K562 (cell line): ENCODE data around the gene MRPS15. TPM values are rescaled to one million over a fixed set of nuclear protein-coding genes. Genes with fewer than 3 reads are reported as not detected.

ENCODE experiments used
- ELF1 ChIP-seq: fragments of 200-800 bp; sonication (Bioruptor generic); IDR thresholded peaks from 2 replicates; pipeline ENCODE4 v1.6.1; 2016; ENCODE audit warnings: missing genetic modification characterization, missing compliant biosample characterization
- HOXB6 ChIP-seq: fragments of 250-450 bp; sonication (Bioruptor Pico); IDR thresholded peaks from 2 replicates; pipeline ENCODE4 v1.5.1; 2022; ENCODE audit warnings: mild to moderate bottlenecking, borderline replicate concordance
- KHSRP ChIP-seq: fragments of 450-650 bp; IDR thresholded peaks from 2 replicates; pipeline ENCODE4 v1.6.1; 2017
- NONO ChIP-seq, 2 experiments: fragments of 200-400 bp in 1 of 2; fragments of 450-650 bp in 1 of 2; formaldehyde crosslinking in 1 of 2; IDR thresholded peaks; 2 replicates each; pipeline ENCODE4 v1.6.1; 2017; ENCODE audit warnings: low read depth in 2 of 2, mild to moderate bottlenecking in 2 of 2, moderate library complexity in 2 of 2, low read length in 1 of 2
- NRF1 ChIP-seq, 2 experiments: fragments of 450-650 bp; IDR thresholded peaks in 1 of 2; conservative IDR thresholded peaks in 1 of 2; 2 replicates each; pipeline ENCODE4 v1.6.1; 2014; ENCODE audit warnings: mild to moderate bottlenecking in 2 of 2
- PCBP2 ChIP-seq: fragments of 200-400 bp; formaldehyde crosslinking; IDR thresholded peaks from 2 replicates; pipeline ENCODE4 v1.6.1; 2018; ENCODE audit warnings: low read length, low read depth, mild to moderate bottlenecking, moderate library complexity; ENCODE audit not compliant: poor library complexity, severe bottlenecking
- RBBP5 ChIP-seq: fragments of 200-600 bp; sonication (generic); IDR thresholded peaks from 2 replicates; pipeline ENCODE4 v1.6.1; 2012; ENCODE audit warnings: borderline replicate concordance, mild to moderate bottlenecking, low read length, control low read depth, inconsistent platforms; ENCODE audit not compliant: insufficient read depth, poor library complexity, severe bottlenecking
- RBM15 ChIP-seq: fragments of 200-400 bp; formaldehyde crosslinking; IDR thresholded peaks from 2 replicates; pipeline ENCODE4 v1.6.1; 2018; ENCODE audit warnings: mild to moderate bottlenecking, low read length, moderate library complexity; ENCODE audit not compliant: insufficient read depth
- ZFP30 ChIP-seq: fragments of 250-450 bp; sonication (Bioruptor Pico); IDR thresholded peaks from 2 replicates; pipeline ENCODE4 v1.8.0; 2022; ENCODE audit warnings: moderate library complexity, mild to moderate bottlenecking, inconsistent platforms, borderline replicate concordance
- ZFPM2 ChIP-seq: fragments of 250-450 bp; sonication (Bioruptor Pico); IDR thresholded peaks from 2 replicates; pipeline ENCODE4 v1.5.1; 2022; ENCODE audit warnings: mild to moderate bottlenecking
- ZKSCAN1 ChIP-seq: fragments of 150-350 bp; IDR thresholded peaks from 2 replicates; pipeline ENCODE4 v1.6.1; 2016; ENCODE audit warnings: low read depth, low read length
- ZNF586 ChIP-seq: fragments of 450-650 bp; formaldehyde crosslinking; conservative IDR thresholded peaks from 2 replicates; pipeline ENCODE4 v1.4.0; 2020; ENCODE audit warnings: mild to moderate bottlenecking, moderate library complexity
- ZNF780A ChIP-seq: fragments of 250-450 bp; sonication (Bioruptor Pico); IDR thresholded peaks from 2 replicates; pipeline ENCODE4 v1.5.0; 2021; ENCODE audit warnings: mild to moderate bottlenecking
- polyA plus RNA-seq, 8 experiments: library from polyadenylated mRNA; depleted of rRNA in 4 of 8; stranded (reverse) in 5 of 8; unstranded in 3 of 8; fragments of >200 nt; fragmentation: Nextera tagmentation in 2 of 8; fragmentation: Illumina TruSeq in 1 of 8; extraction: Ambion mirVana in 2 of 8; extraction: Trizol in 1 of 8; gene quantifications; 2 replicates each; pipeline versions ENCODE4 v1.2.1 to v1.2.3, GENCODE V29; 2011 to 2014; ENCODE audit warnings: inconsistent platforms in 1 of 8, missing spikeins in 1 of 8
- total RNA-seq, 7 experiments: library from RNA; depleted of rRNA in 6 of 7; stranded (reverse); fragments of >200 nt in 6 of 7; fragmentation: Illumina TruSeq in 2 of 7; extraction: Trizol in 2 of 7; gene quantifications; 2 replicates each; pipeline versions ENCODE4 v1.2.1 to v1.2.3, GENCODE V29; 2011 to 2021; ENCODE audit warnings: low replicate concordance in 1 of 7
- TF ChIP-seq, protein P1 (sequence below): fragments of 450-650 bp; formaldehyde crosslinking; IDR thresholded peaks from 2 replicates; pipeline ENCODE4 v1.4.0; 2020; ENCODE audit warnings: mild to moderate bottlenecking, moderate library complexity
- TF ChIP-seq, protein P2 (sequence below), 2 experiments: fragments of 450-650 bp; IDR thresholded peaks; 2 replicates each; pipeline ENCODE4 v1.6.1; 2018; ENCODE audit warnings: mild to moderate bottlenecking in 2 of 2, low read depth in 1 of 2; ENCODE audit not compliant: partially characterized antibody in 2 of 2
- TF ChIP-seq, protein P3 (sequence below), 3 experiments: fragments of 200-800 bp in 1 of 3; fragments of 250-450 bp in 1 of 3; fragments of 450-650 bp in 1 of 3; sonication (Bioruptor Pico) in 1 of 3; sonication (Bioruptor generic) in 1 of 3; formaldehyde crosslinking in 1 of 3; IDR thresholded peaks; 2 replicates each; pipeline versions ENCODE4 v1.6.1 to v1.8.0; 2016 to 2022; ENCODE audit warnings: mild to moderate bottlenecking in 2 of 3, missing genetic modification characterization in 2 of 3, missing compliant biosample characterization in 1 of 3, moderate library complexity in 1 of 3
- TF ChIP-seq, protein P4 (sequence below): fragments of 450-650 bp; IDR thresholded peaks from 2 replicates; pipeline ENCODE4 v1.6.1; 2017; ENCODE audit warnings: mild to moderate bottlenecking, moderate library complexity

Gene MRPS15
- total and polyA plus RNA-seq, 9 of the 15 experiments (the other 6 are each of a cell fraction or from before 2014, with no cell fraction given): 62.9 to 286 (median 149) TPM

DNA sequence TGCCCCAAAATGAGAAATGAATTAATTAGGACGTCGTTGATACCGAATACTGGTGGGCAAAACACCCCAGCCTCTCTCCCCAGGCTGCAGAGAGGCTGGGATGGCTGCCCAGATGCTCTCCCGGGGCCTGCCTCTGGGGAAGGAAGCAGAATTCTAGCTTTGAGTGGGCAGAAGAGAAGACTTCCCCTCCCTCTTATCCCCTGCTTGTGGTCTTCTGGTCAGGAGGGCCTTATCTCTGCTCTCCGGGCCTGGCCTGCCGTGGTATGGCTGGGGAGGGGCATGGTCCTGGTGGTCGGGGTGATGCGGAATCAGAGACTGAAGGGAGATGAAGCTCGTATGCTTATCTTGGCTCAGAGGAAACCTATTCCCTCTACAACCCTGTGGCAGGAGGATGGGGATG is 28.3 kb upstream of the MRPS15 start (continued):
- TF ChIP-seq RBM15: no peak
- TF ChIP-seq ZNF586 (CRISPR knock-in tag): no peak
- TF ChIP-seq ZFP30 (CRISPR knock-in tag): no peak
- no peak for TF ChIP-seq ZFPM2
- no peak for TF ChIP-seq RBBP5
- TF ChIP-seq ELF1 (tag): no peak
- TF ChIP-seq, protein P1, sequence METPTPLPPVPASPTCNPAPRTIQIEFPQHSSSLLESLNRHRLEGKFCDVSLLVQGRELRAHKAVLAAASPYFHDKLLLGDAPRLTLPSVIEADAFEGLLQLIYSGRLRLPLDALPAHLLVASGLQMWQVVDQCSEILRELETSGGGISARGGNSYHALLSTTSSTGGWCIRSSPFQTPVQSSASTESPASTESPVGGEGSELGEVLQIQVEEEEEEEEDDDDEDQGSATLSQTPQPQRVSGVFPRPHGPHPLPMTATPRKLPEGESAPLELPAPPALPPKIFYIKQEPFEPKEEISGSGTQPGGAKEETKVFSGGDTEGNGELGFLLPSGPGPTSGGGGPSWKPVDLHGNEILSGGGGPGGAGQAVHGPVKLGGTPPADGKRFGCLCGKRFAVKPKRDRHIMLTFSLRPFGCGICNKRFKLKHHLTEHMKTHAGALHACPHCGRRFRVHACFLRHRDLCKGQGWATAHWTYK (CRISPR knock-in tag): no peak
- TF ChIP-seq ZKSCAN1: 0 out of 2 replicates have a peak, but pooled peaks have one; percentile 50
- TF ChIP-seq PCBP2: no peak
- TF ChIP-seq NRF1 (conservative IDR thresholded peaks at IDR 0.05 in 1 of 2, IDR thresholded peaks at IDR 0.05 in 1 of 2): 0 out of 4 replicates have a peak, but pooled peaks of 1 of the 2 experiments have one; percentile 13
- TF ChIP-seq NONO (IDR thresholded peaks at IDR 0.05; ENCODE audit: low read depth in 2 of 2, low read length in 1 of 2): no peak
- TF ChIP-seq, protein P2, sequence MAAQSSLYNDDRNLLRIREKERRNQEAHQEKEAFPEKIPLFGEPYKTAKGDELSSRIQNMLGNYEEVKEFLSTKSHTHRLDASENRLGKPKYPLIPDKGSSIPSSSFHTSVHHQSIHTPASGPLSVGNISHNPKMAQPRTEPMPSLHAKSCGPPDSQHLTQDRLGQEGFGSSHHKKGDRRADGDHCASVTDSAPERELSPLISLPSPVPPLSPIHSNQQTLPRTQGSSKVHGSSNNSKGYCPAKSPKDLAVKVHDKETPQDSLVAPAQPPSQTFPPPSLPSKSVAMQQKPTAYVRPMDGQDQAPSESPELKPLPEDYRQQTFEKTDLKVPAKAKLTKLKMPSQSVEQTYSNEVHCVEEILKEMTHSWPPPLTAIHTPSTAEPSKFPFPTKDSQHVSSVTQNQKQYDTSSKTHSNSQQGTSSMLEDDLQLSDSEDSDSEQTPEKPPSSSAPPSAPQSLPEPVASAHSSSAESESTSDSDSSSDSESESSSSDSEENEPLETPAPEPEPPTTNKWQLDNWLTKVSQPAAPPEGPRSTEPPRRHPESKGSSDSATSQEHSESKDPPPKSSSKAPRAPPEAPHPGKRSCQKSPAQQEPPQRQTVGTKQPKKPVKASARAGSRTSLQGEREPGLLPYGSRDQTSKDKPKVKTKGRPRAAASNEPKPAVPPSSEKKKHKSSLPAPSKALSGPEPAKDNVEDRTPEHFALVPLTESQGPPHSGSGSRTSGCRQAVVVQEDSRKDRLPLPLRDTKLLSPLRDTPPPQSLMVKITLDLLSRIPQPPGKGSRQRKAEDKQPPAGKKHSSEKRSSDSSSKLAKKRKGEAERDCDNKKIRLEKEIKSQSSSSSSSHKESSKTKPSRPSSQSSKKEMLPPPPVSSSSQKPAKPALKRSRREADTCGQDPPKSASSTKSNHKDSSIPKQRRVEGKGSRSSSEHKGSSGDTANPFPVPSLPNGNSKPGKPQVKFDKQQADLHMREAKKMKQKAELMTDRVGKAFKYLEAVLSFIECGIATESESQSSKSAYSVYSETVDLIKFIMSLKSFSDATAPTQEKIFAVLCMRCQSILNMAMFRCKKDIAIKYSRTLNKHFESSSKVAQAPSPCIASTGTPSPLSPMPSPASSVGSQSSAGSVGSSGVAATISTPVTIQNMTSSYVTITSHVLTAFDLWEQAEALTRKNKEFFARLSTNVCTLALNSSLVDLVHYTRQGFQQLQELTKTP (IDR thresholded peaks at IDR 0.05; ENCODE audit: low read depth in 1 of 2, partially characterized antibody in 2 of 2): no peak
- TF ChIP-seq, protein P3, sequence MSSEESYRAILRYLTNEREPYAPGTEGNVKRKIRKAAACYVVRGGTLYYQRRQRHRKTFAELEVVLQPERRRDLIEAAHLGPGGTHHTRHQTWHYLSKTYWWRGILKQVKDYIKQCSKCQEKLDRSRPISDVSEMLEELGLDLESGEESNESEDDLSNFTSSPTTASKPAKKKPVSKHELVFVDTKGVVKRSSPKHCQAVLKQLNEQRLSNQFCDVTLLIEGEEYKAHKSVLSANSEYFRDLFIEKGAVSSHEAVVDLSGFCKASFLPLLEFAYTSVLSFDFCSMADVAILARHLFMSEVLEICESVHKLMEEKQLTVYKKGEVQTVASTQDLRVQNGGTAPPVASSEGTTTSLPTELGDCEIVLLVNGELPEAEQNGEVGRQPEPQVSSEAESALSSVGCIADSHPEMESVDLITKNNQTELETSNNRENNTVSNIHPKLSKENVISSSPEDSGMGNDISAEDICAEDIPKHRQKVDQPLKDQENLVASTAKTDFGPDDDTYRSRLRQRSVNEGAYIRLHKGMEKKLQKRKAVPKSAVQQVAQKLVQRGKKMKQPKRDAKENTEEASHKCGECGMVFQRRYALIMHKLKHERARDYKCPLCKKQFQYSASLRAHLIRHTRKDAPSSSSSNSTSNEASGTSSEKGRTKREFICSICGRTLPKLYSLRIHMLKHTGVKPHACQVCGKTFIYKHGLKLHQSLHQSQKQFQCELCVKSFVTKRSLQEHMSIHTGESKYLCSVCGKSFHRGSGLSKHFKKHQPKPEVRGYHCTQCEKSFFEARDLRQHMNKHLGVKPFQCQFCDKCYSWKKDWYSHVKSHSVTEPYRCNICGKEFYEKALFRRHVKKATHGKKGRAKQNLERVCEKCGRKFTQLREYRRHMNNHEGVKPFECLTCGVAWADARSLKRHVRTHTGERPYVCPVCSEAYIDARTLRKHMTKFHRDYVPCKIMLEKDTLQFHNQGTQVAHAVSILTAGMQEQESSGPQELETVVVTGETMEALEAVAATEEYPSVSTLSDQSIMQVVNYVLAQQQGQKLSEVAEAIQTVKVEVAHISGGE (CRISPR knock-in tag; IDR thresholded peaks at IDR 0.05): 0 out of 6 replicates have a peak, but pooled peaks of 1 of the 3 experiments have one; percentile 21
- TF ChIP-seq, protein P4, sequence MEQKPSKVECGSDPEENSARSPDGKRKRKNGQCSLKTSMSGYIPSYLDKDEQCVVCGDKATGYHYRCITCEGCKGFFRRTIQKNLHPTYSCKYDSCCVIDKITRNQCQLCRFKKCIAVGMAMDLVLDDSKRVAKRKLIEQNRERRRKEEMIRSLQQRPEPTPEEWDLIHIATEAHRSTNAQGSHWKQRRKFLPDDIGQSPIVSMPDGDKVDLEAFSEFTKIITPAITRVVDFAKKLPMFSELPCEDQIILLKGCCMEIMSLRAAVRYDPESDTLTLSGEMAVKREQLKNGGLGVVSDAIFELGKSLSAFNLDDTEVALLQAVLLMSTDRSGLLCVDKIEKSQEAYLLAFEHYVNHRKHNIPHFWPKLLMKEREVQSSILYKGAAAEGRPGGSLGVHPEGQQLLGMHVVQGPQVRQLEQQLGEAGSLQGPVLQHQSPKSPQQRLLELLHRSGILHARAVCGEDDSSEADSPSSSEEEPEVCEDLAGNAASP: no peak
- TF ChIP-seq KHSRP: no peak
- no peak for TF ChIP-seq ZNF780A (CRISPR knock-in tag)
- no peak for TF ChIP-seq HOXB6 (CRISPR knock-in tag)
